ENCODE results near the gene FTCD. TPM values are rescaled to one million over a fixed set of nuclear protein-coding genes. Genes with fewer than 3 reads are reported as not detected.
"Not testable (repeated sequence)": the region's sequence is repeated elsewhere in the genome, so short reads cannot be mapped to it uniquely, and the experiment has no call there.

Gene FTCD
- total RNA-seq, 1 donor: 0.54 TPM

DNA sequence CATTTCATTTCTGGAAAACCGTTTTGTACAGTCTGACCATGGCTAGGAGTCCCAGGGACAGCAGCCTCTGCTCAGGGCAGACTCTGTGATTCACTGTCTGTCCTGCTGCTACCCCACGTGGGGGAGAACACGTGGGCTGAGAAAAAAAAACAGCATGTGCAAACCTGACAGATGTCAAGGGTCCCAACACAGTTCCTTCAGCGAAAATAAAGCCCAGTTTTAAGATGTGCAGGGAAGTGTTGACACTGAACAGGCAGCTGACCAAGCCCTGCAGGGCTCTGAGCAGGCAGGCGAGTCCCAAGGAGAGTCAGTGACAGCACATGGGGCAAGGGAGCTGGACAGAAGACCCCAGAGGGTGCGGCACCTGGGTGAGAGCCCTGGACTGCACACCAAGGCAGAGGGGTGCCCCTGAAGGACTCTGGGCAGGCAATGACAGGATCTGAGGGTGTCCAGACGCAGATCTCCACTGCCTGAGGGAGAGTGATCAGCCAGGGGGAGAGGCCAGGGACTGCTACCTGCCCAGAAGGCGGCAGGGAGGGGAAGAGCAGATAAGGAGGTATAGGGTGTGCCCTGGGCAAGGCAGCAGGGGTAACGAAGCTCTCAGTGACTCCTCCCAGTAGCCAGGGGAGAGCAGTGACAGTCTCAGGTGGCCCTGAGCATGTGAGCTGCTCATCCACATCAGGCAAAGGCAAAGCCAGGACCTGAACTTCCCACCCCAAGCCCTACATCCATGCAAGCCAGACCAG lies 34.0 kb upstream of the FTCD start:
- DNase-seq (ENCODE audit: low read depth in 2 of 3, low spot score in 2 of 3): no peak

DNA sequence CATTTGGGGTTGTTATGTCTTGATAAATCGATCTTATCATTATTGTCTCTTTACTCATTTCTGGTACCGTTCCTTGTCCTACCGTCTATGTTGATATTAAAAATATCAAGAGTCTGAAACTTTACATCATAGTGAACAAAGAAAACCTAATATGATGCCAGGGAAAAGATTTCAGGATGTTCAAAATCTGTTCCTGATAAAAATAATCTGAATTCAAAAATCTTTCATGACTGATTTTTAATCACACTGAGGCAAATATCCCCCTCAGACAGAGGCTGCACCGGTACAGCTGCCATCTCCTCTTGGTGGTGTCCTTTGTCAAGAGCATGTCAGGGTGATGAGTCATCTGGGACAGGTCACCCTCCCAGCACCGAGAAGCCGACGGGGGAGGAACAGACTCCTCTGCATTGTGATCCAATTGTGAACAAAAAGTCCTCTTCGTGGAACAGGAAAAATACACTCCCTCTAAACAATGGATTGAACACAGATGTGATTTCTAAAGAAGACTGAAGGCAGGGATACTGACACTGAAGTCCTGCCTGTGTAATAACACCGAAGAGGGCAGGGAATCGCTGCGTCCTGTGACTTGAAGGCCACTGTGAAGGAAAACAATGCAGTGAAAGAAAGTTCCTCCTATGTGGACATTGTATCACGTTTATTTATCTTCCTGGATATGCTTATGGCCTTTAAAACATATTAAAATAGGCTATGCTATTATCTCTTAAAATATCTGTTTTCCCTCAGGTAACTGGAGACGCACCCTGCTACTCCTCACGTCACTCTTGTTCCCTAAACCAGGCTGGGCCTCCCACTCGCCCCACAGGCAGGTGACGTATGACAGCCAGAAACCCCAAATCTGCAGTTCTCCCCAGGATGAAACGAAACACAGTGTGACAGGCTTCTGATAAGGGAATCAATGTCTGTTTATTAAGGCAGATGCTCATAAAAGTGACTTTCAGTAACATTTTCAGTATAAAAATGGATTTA lies 33.1 kb upstream of the FTCD start:
- DNase-seq (ENCODE audit: low read depth in 2 of 3, low spot score in 2 of 3): no peak

DNA sequence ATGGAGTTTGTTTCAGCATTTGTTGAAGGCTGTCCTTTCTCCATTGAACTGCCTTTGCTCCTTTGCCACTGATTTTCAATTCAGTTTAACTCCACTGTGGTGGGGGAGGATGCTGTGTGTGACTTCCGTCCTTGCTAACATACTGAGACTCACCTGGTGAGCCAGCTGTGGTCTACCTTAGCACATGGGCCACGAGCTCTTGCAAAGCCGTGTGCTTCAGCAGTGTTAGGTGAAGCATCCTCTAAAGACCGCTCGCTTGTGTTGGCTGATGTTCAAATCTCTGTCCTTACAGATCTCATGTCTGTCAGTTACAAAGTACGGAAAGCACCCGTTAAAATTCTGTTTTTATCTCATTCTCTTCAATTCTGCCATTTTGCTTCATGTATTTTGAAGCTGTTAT lies 32.4 kb upstream of the FTCD start:
- DNase-seq (ENCODE audit: low read depth in 2 of 3, low spot score in 2 of 3): no peak

DNA sequence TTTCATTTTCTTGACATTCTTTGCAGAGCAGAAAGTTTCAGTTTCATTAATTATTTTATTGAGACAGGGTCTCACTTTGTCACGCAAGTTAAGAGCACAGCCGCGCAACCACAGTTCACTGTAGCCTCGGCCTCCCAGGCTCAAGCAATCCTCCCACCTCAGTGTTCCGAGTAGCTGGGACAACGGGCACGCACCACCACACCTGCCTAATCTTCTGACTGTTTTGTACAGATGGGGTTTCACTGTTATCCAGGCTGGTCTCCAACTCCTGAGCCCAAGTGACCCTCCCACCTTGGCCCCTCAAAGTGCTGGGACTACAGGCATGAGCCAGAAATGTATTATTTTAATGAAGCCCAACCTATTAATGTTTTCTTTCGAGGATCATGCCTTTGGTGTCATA lies 31.9 kb upstream of the FTCD start:
- no peak for DNase-seq (ENCODE audit: low read depth in 2 of 3, low spot score in 2 of 3)

DNA sequence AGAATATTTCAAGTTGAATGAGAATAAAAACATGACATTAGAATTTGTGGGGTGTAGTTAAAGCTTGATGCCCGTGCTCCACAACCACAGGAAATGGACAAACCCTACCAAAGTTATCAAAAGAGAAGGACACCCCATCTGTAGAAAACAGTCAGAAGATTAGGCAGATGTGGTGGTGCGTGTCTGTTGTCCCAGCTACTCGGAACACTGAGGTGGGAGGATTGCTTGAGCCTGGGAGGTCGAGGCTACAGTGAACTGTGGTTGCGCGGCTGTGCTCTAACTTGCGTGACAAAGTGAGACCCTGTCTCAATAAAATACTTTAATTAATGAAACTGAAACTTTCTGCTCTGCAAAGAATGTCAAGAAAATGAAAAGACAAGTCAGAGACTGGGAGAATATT lies 30.3 kb upstream of the FTCD start:
- DNase-seq (ENCODE audit: low read depth in 2 of 3, low spot score in 2 of 3): no peak

DNA sequence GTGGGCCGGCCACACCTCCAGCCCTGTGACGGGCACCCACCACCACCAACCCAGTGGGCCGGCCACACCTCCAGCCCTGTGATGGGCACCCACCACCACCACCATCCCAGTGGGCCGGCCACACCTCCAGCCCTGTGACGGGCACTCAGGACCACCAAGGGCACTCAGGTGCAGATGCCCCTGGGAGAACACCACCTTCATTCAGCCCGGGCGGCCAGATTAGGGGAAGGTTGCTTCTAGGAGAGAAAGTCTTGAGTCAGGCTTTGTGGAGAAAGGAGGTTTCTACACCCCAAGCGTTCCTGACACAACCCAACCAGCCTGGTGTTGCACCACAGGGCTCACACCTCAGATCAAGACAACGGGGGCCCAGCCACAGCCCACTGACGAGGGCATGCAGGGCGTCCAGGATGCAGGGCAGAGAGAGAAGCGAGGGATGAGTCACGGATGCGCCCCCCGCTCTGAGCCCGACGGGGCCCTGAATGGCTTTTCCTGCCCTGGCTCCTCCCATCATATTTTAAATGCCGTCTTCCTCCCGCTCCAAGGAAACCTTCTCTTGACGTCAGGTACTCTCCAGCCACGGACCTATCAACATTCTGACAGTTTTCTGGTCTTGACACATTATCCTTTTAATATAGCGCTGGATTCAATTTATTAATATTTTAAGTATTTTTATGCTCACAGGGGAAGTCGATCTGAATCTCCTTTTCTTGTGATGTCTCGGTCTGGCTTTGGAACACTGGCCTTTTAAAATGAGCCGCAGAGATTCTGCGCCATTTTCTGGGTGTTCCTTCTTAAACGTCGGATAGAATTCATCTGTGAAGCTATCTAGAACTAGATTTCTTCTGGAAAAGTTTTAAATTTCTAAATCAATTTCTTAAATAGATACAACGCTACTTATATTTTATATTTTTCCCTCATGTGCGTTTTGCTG lies 29.5 kb upstream of the FTCD start:
- DNase-seq (ENCODE audit: low read depth in 2 of 3, low spot score in 2 of 3): peak; percentile 29 to 90 (median 87)

DNA sequence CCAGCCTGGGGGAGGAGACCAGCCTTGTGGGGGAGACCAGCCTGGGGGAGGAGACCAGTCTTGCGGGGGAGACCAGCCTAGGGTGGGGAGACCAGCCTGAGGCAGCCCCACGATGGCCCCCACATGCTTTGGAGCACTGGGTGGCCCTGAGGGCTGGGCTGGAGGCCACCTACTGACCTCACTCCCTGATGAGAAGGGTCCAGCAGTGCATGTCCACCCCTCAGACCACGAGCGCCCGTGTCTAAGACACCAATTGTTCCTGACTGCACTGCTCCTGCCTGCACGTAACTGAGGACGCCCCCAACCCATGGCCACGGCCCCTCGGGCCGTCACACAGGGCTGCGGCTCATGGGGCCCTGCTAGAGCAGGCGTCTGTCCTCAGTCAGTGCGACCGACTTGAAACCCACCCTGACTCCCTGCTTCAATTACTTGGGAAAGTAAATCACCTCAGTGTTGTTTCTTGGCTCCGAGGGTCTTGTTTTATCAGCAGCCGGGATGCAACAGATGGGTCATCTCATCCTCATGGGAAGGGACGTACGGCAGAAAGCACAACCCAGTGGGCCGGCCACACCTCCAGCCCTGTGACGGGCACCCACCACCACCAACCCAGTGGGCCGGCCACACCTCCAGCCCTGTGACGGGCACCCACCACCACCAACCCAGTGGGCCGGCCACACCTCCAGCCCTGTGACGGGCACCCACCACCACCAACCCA lies 28.7 kb upstream of the FTCD start, which contains the start of gene SPATC1L:
Gene SPATC1L, minus strand, starts transcription at position 550 of the 715 bp plus-strand sequence. CDS start 1,643 bp downstream, outside the sequence.
- peak in 2 of 3 donors; percentile 58 to 59 for DNase-seq (ENCODE audit: low read depth in 2 of 3, low spot score in 2 of 3)

DNA sequence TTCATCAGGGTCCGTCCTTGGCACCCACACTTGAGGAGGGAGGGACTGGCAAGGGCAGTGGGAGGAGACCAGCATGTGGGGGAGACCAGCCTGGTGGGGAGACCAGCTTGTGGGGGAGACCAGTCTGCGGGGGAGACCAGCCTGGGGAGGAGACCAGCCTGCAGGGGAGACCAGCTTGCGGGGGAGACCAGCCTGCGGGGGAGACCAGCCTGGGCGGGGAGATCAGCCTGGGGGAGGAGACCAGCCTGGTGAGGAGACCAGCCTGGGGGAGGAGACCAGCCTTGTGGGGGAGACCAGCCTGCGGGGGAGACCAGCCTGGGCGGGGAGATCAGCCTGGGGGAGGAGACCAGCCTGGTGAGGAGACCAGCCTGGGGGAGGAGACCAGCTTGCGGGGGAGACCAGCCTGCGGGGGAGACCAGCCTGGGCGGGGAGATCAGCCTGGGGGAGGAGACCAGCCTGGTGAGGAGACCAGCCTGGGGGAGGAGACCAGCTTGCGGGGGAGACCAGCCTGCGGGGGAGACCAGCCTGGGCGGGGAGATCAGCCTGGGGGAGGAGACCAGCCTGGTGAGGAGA lies 28.0 kb upstream of the FTCD start:
- not testable (repeated sequence) for DNase-seq (ENCODE audit: low read depth in 2 of 3, low spot score in 2 of 3)

DNA sequence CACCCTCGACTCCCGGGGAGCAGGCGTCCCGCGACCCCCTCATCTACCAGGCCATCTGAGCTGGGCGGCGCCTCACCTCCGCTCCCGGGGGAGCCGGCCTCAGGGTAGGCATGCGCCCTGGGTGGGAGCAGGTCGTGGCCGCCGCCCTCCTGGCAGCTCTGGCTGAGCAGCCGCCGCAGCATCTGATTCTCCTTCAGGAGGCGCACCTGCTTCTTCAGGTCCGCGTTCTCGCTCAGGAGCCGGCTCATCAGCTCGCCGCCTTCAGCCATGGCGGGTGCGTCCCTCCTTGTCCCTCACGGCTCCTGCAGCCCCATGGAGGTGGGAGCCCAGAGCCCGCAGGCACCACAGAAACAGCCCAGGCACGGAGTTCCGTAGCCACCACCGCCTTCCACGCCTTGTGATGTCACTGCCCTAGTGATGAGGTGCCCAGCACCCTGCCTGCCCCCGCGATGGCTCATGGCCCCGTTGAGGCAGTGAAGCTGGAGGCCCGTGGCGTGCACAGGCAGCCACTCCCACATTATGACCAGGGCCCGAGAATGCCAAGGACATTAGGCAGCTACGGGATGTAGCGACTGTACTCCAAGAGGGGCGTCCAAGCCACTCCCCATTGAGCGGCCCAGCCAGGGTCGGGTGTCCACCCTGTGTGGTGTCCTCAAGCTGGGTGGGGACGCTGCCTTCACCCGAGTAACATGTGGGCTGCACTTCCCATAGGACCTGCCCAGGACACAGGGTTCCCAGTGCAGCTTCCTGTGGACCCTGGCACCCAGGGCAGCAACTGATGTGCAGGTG lies 27.4 kb upstream of the FTCD start:
- DNase-seq (ENCODE audit: low read depth in 2 of 3, low spot score in 2 of 3): no peak

DNA sequence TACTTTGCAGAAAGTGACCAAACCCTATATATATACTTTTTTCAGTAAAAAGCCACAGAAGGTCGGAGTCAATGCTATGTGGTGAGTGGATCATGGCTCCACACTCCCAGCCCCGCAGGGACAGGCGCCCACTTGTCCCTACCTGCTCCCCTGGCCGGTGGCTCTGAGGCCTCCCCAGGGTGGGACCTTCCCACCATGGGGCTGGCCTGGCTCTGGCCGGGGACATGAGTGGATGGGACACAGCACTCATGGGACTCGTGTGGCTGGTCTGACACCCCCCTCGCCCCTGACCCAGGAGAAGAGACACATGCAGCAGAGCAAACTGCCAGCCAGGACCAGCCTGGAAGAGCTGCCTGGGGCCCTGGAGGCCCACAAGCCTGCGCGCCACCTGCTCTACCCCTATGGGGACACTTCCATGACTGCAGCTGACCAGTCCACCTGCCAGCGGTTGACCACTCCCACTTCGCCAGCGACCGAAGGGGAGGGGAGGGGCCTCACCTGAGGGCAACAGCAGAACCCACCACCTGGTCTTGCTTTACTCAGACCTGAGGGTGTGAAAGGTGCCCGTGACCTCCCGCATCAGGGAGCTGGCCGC lies 26.7 kb upstream of the FTCD start:
- DNase-seq (ENCODE audit: low read depth in 2 of 3, low spot score in 2 of 3): no peak

DNA sequence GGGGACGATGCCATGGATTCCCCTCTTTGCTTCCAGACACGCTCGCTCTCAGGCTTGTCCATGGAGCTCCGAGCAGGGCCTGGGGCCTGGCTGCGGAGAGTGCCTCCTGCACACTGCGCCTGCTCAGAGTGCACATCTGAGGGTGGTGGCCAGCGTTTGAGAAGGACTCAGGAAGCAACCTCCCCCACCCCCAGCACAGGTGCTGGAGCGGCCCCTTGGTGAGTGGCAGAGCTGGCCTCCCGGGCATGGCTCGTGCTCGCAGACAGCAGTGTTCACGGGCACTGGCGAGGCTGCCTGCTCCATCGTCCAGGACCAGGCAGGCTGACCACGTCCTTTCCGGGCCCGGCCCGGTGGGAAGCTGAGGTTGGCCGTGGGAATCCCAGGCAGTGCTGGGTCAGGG lies 26.1 kb upstream of the FTCD start:
- DNase-seq (ENCODE audit: low read depth in 2 of 3, low spot score in 2 of 3): no peak

DNA sequence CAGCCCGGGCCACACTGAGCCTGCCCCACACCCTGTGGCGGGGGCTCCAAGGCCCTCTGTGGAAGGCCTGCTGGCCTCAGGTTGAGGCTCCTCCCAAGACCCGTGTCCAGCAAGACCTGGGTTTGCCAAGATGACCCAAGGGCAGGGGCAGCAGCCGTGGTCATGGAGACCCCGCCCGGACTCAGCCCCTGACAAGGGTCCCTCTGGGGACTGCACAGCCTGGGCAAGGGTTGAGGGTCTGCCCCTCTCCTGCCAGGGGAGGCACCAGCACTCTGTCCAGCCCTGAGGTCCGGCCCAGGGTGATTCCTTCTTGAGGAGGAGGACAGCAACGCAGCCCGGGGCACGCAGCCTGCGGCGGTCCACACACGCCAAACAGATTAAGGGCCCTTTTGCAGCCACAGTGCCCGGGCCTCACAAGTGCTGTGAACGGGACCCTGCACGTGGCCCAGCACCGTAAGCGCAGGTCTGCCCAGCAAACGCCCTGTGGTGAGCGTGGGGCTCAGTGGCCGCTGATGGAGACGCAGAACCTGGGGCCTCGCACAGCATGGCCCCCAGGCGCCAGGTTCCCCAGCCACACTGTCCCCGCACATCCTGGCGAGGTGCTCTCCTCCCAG lies 25.5 kb upstream of the FTCD start:
- no peak for DNase-seq (ENCODE audit: low read depth in 2 of 3, low spot score in 2 of 3)

DNA sequence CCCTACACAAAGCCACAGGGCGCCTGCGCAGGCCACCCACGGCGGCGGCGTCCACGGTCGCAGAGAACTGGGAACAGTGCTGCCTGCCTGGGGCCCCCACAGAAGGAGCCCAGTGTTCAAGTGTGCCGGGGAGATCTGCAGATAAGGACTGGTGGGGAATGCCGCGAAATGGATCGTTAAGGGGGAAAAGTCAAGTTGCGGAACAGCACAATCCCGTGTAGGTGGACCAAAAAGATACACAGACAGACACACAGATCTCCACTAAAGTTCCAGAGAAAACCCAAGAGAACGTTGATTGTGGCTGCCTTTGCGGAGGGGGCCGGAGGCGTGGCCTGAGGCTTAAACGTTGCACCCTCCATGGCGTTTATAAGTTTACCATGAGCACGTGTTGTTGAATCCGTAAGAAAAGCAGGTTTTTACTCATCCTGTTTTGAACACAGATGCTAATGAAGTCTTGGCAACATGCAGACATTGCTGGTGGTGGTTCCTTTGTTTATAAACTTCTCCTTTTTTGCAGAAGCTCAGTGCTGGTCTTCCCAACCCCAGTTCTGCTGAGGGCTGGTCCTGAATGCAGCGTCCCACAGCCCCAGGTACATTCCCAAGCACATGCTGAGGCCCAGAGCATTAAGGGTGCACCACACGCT lies 24.8 kb upstream of the FTCD start:
- DNase-seq (ENCODE audit: low read depth in 2 of 3, low spot score in 2 of 3): peak in 1 of 3 donors; percentile 20

DNA sequence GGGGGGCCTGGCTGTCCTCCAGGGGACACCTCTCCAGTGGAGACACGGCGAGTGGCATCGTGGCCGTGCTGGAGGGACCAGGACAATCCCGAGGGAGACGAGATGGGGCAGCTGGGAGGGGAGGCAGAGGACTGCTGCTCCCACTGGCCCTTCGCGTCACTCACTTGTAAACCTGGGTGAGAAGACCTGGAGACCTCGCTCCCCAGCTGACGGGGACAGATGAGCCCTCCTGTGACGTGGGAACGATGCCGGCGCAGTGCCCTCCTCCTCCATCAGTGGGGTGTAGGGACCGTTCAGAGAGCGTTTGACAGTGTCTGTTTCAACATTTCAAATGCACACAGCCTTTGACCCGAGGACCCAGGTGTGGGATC lies 24.3 kb upstream of the FTCD start:
- no peak for DNase-seq (ENCODE audit: low read depth in 2 of 3, low spot score in 2 of 3)

DNA sequence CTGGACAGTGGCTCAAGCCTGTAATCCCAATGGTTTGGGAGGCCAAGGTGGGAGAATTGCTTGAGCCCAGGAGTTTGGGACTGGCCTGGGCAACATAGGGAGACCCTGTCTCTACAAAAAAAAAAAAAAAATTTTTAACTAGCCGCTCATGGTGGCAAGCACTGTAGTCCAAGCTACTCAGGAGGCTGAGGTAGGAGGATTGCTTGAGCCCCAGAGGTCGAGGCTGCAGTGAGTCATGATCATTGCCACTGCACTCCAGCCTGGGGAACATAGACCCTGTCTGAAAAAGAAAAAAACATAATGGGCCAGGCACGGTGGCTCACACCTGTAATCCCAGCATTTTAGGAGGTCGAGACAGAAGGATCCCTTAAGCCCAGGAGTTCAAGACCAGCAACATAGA lies 23.6 kb upstream of the FTCD start:
- no peak for DNase-seq (ENCODE audit: low read depth in 2 of 3, low spot score in 2 of 3)

DNA sequence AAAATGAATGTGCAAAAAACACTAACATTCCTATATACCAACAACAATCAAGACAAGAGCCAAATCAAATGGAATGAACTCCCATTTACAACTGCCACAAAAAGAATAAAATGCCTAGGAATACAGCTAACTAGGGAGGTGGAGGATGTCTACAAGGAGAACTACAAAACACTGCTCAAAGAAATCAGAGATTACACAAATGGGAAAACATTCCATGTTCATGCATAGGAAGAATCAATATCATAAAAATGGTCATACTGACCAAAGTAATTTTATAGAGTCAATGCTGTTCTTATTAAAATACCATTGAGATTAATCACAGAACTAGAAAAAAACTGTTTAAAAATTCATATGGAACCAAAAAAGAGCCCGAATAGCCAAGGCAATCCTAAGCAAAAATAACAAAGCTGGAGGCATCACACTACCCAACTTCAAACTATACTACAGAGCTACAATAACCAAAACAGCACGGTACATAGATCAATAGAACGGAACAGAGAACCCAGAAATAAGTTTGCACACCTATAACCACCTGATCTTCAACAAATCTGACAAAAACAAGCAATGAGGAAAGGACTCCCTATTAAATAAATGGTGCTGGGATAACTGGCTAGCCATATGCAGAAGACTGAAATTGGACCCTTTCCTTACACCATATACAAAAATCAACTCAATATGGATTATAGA lies 21.2 kb upstream of the FTCD start:
- DNase-seq (ENCODE audit: low read depth in 2 of 3, low spot score in 2 of 3): not testable (repeated sequence)

DNA sequence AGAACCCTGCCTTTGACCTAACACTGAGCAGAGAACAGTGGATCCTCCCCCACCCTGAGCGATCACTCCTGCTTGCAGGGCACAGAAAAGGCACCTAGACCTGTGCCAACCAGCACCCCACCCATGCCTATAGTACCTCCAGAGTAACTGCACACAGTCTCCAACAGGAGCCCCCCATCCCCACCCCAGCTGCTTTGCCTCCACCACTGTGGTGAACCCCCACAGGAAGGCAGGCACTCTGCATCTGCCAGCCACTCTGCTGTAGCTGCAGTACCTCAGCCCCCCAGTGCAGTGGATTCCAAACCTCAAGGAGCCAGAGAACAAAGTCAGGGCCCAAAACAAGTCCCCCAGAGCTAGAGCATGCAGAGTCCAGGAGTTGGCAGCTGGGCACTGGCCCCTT lies 18.2 kb upstream of the FTCD start:
- no peak for DNase-seq (ENCODE audit: low read depth in 2 of 3, low spot score in 2 of 3)

All from hematopoietic multipotent progenitor cell (in vitro differentiated cells).